ENCODE measurements around the gene ASIC4. TPM values are rescaled to one million over a fixed set of nuclear protein-coding genes. Genes with fewer than 3 reads are reported as not detected.

ASIC4 gene
- total and polyA plus RNA-seq, 2 of the 13 experiments (the other 11 are each of a cell fraction or from before 2014, with no cell fraction given) = 0.03 TPM; not detected in 1

DNA sequence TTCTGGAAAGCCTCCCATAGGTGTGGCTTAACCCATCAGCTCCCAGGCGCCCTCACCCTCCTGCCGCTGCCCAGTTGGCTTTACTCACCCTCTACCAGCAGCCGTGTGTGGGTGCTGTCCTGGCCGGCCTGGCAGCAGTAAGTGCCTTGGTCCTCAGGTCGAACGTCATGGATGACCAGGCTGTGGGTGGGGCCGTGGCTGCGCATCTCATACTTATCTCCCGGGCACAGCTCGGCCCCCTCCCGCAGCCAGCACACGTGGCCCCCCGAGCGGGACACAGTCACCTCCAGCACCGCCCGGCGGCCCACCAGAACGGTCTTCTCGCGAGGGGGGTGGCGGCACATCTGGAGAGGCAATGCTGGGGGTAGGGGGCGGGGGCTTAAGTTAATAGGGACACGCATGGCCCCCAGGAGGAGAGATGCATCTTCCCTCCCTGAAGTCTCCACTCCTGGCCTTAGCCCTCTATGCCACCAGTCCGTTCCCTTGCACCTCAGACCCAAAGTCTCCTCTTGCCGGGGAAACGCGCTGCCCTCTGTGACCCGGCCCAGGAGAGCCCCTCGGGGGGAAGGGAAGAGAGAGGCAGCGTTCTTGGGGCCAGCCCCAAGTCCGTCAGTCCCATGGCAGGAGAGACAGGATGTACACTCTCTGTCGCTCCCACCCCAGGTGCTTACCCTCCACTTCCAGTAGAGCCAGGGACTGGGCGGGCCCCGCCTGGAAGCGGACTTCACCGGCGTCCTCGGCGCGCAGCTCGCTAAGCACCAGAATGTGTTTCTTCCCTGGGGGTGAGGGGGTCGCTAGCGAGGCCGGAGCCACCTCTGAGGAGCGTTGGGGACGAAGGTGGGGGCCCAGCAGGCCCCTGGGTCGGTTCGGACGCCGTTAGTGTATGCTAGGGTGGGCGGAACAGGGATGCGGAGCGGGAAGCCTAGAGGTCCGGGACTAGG, 37.4 kb downstream of the ASIC4 start (continued):
- TF ChIP-seq, protein P1, sequence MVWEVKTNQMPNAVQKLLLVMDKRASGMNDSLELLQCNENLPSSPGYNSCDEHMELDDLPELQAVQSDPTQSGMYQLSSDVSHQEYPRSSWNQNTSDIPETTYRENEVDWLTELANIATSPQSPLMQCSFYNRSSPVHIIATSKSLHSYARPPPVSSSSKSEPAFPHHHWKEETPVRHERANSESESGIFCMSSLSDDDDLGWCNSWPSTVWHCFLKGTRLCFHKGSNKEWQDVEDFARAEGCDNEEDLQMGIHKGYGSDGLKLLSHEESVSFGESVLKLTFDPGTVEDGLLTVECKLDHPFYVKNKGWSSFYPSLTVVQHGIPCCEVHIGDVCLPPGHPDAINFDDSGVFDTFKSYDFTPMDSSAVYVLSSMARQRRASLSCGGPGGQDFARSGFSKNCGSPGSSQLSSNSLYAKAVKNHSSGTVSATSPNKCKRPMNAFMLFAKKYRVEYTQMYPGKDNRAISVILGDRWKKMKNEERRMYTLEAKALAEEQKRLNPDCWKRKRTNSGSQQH (CRISPR knock-in tag; IDR thresholded peaks at IDR 0.05; ENCODE audit: low read depth) = 0 out of 2 replicates have a peak, but pooled peaks have one; percentile 7
- TF ChIP-seq KDM5A (IDR thresholded peaks at IDR 0.05; ENCODE audit: borderline replicate concordance, low read length) = peak; percentile 64; the same call in 1 of the 2 replicates
- no peak for TF ChIP-seq DMAP1 (CRISPR knock-in tag; IDR thresholded peaks at IDR 0.05)
- TF ChIP-seq, protein P2, sequence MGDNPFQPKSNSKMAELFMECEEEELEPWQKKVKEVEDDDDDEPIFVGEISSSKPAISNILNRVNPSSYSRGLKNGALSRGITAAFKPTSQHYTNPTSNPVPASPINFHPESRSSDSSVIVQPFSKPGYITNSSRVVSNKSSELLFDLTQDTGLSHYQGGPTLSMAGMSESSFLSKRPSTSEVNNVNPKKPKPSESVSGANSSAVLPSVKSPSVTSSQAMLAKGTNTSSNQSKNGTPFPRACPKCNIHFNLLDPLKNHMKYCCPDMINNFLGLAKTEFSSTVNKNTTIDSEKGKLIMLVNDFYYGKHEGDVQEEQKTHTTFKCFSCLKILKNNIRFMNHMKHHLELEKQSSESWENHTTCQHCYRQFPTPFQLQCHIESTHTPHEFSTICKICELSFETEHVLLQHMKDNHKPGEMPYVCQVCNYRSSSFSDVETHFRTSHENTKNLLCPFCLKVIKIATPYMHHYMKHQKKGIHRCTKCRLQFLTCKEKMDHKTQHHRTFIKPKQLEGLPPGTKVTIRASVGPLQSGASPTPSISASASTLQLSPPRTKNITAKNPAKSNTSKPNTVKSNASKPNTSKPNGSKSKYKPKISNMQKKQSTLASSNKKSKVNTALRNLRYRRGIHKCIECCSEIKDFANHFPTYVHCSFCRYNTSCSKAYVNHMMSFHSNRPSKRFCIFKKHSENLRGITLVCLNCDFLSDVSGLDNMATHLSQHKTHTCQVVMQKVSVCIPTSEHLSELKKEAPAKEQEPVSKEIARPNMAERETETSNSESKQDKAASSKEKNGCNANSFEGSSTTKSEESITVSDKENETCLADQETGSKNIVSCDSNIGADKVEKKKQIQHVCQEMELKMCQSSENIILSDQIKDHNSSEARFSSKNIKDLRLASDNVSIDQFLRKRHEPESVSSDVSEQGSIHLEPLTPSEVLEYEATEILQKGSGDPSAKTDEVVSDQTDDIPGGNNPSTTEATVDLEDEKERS (CRISPR knock-in tag; IDR thresholded peaks at IDR 0.05) = peak; percentile 66; the same call in 1 of the 2 replicates
- TF ChIP-seq HNRNPH1 (optimal IDR thresholded peaks at IDR 0.05; ENCODE audit: low read depth, low read length) = no peak
- TF ChIP-seq SNAI1 (CRISPR knock-in tag; IDR thresholded peaks at IDR 0.05; ENCODE audit: borderline replicate concordance) = peak; percentile 50; the same call in 1 of the 2 replicates
- peak; percentile 56 for TF ChIP-seq CAMTA2 (CRISPR knock-in tag; IDR thresholded peaks at IDR 0.05; ENCODE audit: borderline replicate concordance)
- peak; percentile 69; the same call in 1 of the 2 replicates for TF ChIP-seq POLR2AphosphoS2 (IDR thresholded peaks at IDR 0.05; ENCODE audit: low read depth, low read length)
- TF ChIP-seq, protein P3, sequence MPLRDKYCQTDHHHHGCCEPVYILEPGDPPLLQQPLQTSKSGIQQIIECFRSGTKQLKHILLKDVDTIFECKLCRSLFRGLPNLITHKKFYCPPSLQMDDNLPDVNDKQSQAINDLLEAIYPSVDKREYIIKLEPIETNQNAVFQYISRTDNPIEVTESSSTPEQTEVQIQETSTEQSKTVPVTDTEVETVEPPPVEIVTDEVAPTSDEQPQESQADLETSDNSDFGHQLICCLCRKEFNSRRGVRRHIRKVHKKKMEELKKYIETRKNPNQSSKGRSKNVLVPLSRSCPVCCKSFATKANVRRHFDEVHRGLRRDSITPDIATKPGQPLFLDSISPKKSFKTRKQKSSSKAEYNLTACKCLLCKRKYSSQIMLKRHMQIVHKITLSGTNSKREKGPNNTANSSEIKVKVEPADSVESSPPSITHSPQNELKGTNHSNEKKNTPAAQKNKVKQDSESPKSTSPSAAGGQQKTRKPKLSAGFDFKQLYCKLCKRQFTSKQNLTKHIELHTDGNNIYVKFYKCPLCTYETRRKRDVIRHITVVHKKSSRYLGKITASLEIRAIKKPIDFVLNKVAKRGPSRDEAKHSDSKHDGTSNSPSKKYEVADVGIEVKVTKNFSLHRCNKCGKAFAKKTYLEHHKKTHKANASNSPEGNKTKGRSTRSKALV (CRISPR knock-in tag; IDR thresholded peaks at IDR 0.05) = peak; percentile 16; the same call in 1 of the 2 replicates
- TF ChIP-seq XBP1 (CRISPR knock-in tag; IDR thresholded peaks at IDR 0.05) = no peak
- no peak for TF ChIP-seq JARID2 (CRISPR knock-in tag; IDR thresholded peaks at IDR 0.05; ENCODE audit: insufficient replicate concordance)
- 0 out of 2 replicates have a peak, but pooled peaks have one; percentile 24 for TF ChIP-seq ZNF136 (CRISPR knock-in tag; IDR thresholded peaks at IDR 0.05; ENCODE audit: low read depth)
- TF ChIP-seq JUNB (CRISPR knock-in tag; IDR thresholded peaks at IDR 0.05; ENCODE audit: borderline replicate concordance) = no peak
- no peak for TF ChIP-seq MED13 (CRISPR knock-in tag; IDR thresholded peaks at IDR 0.05)
- 0 out of 2 replicates have a peak, but pooled peaks have one; percentile 20 for TF ChIP-seq BORCS8-MEF2B (CRISPR knock-in tag; IDR thresholded peaks at IDR 0.05)
- TF ChIP-seq ZNF598 (CRISPR knock-in tag; IDR thresholded peaks at IDR 0.05; ENCODE audit: borderline replicate concordance) = 0 out of 2 replicates have a peak, but pooled peaks have one; percentile 35
- TF ChIP-seq TCF7L2 (IDR thresholded peaks at IDR 0.05; ENCODE audit: low read depth, low read length) = no peak
- peak; percentile 76; the same call in 1 of the 2 replicates for TF ChIP-seq ZNF501 (CRISPR knock-in tag; IDR thresholded peaks at IDR 0.05)
- TF ChIP-seq RBAK (CRISPR knock-in tag; IDR thresholded peaks at IDR 0.05) = no peak
- TF ChIP-seq TBL1XR1 (IDR thresholded peaks at IDR 0.05; ENCODE audit: borderline replicate concordance, low read length, partially characterized antibody) = no peak
- no peak for TF ChIP-seq TMF1 (CRISPR knock-in tag; IDR thresholded peaks at IDR 0.05; ENCODE audit: low read depth)
- no peak for TF ChIP-seq ZNF557 (CRISPR knock-in tag; IDR thresholded peaks at IDR 0.05)
- no peak; the same call in 1 of the 2 replicates for TF ChIP-seq DNMT3B (CRISPR knock-in tag; conservative IDR thresholded peaks at IDR 0.05)

Data from HepG2 (cell line).